ENCODE results near the gene FCRL6. TPM values are rescaled to one million over a fixed set of nuclear protein-coding genes. Genes with fewer than 3 reads are reported as not detected.

Gene FCRL6
- total RNA-seq, 4 donors from 2014 or later, result 0.71 to 1.1 TPM; not detected in 2

DNA sequence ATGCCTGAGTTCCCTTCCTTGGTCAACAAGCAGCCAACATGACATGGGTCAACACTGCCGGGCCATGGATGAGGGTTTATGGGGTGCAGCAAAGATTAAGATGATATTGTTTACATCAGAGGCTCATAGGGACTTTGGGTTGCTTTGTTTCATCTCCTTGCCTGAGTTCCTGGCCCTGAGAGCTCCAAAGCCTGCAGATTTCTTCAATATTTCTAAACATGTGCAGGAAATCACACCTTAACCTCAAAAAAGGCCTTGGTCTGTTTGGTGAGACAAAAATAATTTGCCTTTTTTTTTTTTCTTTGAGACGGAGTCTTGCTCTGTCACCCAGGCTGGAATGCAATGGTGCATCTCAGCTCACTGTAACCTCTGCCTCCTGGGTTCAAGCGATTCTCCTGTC is 25.4 kb downstream of the FCRL6 start:
- intact Hi-C loops (cut with DNase I), result no loop called here
- Histone ChIP-seq H3K36me3 (no peaks in the 10 kb centered on the region), H3K4me1 (no peaks in the 10 kb centered on the region), H3K27me3 (no peaks in the 10 kb centered on the region), H3K4me3 (replicated peaks in 1 of 3) (no peak overlapping the region), H3K9me3 (no peaks in the 10 kb centered on the region), H3K27ac (no peak overlapping the region)
- TF ChIP-seq POLR2A (IDR thresholded peaks at IDR 0.05) (no peak), CTCF (IDR thresholded peaks at IDR 0.05) (no peak)
- DNase-seq, result no peak
- 87 to 90% methylated on average over 2 to 3 of the region's 3 CpGs for WGBS, 2 donors

DNA sequence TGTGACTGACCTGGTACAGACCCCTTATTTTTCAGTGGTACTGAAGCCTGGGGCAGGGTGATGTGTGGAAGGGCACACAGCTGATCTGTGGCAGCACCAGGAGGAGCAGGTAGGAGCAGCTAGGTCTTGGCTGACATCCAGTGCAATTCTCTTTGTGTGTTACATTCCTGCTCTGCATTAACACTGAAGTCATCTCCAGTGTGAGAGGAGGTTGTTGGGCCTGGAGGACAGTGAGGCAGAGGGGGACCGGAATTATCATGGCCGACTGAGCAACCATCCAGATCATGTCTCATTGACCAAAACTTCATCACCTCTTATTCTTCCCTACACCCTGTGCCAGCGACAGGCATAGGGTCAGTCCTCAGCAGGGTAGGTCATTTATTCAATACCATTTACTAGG is 26.0 kb downstream of the FCRL6 start:
- no peaks in the 10 kb centered on the region for H3K27me3 ChIP-seq
- no peaks in the 10 kb centered on the region for H3K4me1 ChIP-seq
- H3K9me3 ChIP-seq, result no peaks in the 10 kb centered on the region
- 79 to 96% methylated on average over 3 of the region's 3 CpGs for WGBS, 2 donors
- DNase-seq, result no peak
- intact Hi-C loops (cut with DNase I), result no loop called here
- no peaks in the 10 kb centered on the region for H3K36me3 ChIP-seq
- TF ChIP-seq POLR2A (IDR thresholded peaks at IDR 0.05) (no peak), CTCF (IDR thresholded peaks at IDR 0.05) (no peak)
- H3K4me3 ChIP-seq (replicated peaks in 1 of 3), result no peak overlapping the region
- no peak overlapping the region for H3K27ac ChIP-seq

GRCh38 chr1:159828581-159829272 is 26.6 kb downstream of the FCRL6 start:
- H3K27ac ChIP-seq, result no peak overlapping the region
- 86 to 88% methylated on average over 11 of the region's 11 CpGs for whole genome bisulfite sequencing, 2 donors
- H3K4me3 ChIP-seq (replicated peaks in 1 of 3), result no peak overlapping the region

GRCh38 chr1:159829273-159829634 is 27.1 kb downstream of the FCRL6 start:
- Histone ChIP-seq H3K27ac (no peak overlapping the region), H3K4me1 (no peaks in the 10 kb centered on the region), H3K36me3 (no peaks in the 10 kb centered on the region), H3K27me3 (no peaks in the 10 kb centered on the region), H3K4me3 (replicated peaks in 1 of 3) (no peak overlapping the region), H3K9me3 (no peaks in the 10 kb centered on the region)
- WGBS, 2 donors, result 29 to 35% methylated on average over 3 of the region's 3 CpGs
- DNase-seq, result peak; percentile 57 to 61
- TF ChIP-seq CTCF (IDR thresholded peaks at IDR 0.05), result peak in 4 of 6 experiments; percentile 39 to 52 (median 46)
- no peak for TF ChIP-seq POLR2A (IDR thresholded peaks at IDR 0.05)
- intact Hi-C loops (cut with DNase I), result no loop called here

More at GRCh38 chr1:159828581-159829272, 26.6 kb downstream of the FCRL6 start:
- no peaks in the 10 kb centered on the region for H3K27me3 ChIP-seq
- TF ChIP-seq CTCF (IDR thresholded peaks at IDR 0.05), result no peak
- TF ChIP-seq POLR2A (IDR thresholded peaks at IDR 0.05), result no peak
- H3K4me1 ChIP-seq, result no peaks in the 10 kb centered on the region
- H3K36me3 ChIP-seq, result no peaks in the 10 kb centered on the region
- intact Hi-C loops (cut with DNase I), result no loop called here
- DNase-seq, result no peak
- H3K9me3 ChIP-seq, result no peaks in the 10 kb centered on the region

DNA sequence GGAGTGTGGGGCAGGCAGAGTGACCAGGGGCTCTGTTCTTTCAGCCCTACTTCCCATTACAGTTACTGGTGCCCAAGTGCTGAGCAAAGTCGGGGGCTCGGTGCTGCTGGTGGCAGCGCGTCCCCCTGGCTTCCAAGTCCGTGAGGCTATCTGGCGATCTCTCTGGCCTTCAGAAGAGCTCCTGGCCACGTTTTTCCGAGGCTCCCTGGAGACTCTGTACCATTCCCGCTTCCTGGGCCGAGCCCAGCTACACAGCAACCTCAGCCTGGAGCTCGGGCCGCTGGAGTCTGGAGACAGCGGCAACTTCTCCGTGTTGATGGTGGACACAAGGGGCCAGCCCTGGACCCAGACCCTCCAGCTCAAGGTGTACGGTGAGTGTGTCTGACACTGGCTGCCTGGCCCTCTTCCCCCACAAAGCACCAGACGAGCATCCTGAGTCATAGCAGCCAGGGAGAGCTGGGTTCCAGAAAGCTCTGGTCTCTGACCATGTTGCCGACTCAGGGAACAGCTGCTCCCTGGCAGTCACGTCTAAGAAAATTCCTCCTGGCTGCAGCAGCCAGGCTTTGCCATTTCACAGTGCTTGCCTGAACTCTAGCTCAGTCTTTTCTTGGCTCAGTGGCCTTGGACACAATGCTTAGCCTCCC is 27.8 kb downstream of the FCRL6 start:
- Histone ChIP-seq H3K4me3 (replicated peaks in 1 of 3) (no peak overlapping the region), H3K27me3 (no peaks in the 10 kb centered on the region), H3K27ac (no peak overlapping the region), H3K9me3 (no peaks in the 10 kb centered on the region), H3K36me3 (no peaks in the 10 kb centered on the region), H3K4me1 (no peaks in the 10 kb centered on the region)
- no peak for TF ChIP-seq POLR2A (IDR thresholded peaks at IDR 0.05)
- TF ChIP-seq CTCF (IDR thresholded peaks at IDR 0.05), result no peak
- intact Hi-C loops (cut with DNase I), result no loop called here
- WGBS, 2 donors, result 86 to 87% methylated on average over 16 of the region's 18 CpGs
- no peak for DNase-seq

All from thyroid gland (tissue), 4 donors.